NT2/D1 (cell line): ENCODE data around the gene MMP24.

ENCODE experiments used
- SUZ12 ChIP-seq: IDR thresholded peaks from 2 replicates; pipeline ENCODE4 v1.6.1; 2011; ENCODE audit not compliant: insufficient read length, insufficient read depth; ENCODE audit errors: extremely low read depth
- YY1 ChIP-seq: IDR thresholded peaks from 2 replicates; pipeline ENCODE4 v1.6.1; 2011; ENCODE audit not compliant: insufficient read length, insufficient read depth
- ZNF274 ChIP-seq: IDR thresholded peaks from 2 replicates; pipeline ENCODE4 v1.6.1; 2011; ENCODE audit warnings: mild to moderate bottlenecking, low read depth, low read length

DNA sequence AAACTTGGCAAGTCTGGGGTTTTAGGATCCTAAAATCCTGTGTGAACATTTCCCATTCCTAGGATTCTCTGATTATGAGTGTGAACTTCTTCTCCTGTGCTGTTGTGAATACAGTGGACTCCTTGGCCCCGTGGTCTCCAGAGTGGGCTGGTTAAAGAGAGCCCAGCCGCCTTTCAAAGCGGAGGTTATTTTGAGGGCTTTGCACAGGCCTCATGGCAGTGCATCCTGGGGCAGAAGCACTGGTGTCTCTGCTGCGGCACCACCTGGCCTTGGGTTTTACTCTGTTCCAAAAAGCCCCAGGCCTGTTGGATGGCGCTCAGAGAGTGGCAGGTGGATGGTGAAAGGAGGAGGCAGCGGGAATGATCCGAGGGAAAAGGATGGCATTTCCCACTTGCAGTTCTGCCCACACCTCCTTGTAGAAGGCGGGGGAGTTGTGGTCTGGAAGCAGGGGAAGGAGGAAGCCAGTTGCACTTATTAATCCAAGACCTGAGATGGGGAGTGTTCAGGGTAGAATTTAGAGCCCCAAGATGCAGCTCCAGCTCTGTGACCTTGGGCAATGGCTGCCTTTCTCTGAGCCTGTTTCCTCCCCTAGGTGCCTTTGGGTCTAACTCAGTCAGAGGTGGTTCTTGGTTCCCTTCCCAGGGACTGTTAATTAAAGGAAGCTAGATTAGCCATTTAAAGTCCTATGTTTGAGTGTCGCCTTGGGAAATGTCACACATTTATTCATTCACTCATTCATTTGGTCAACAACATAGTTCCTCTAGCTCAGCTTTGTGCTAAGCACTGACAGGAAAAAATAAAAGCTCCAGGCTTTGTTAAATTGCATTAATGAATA, 22.4 kb downstream of the MMP24 start:
- TF ChIP-seq ZNF274 (no peak), YY1 (no peak), SUZ12 (no peak)
